SK-N-SH (cell line): ENCODE results near the gene XKR8. TPM values are rescaled to one million over a fixed set of nuclear protein-coding genes. Genes with fewer than 3 reads are reported as not detected.

Experiments used
- CTCF ChIA-PET: fragments of 300-600, 350-600 bp; formaldehyde crosslinking; extraction: SDS; loops from one replicate; lab custom pipeline; 2021; lab: Yijun Ruan, JAX
- POLR2A ChIA-PET: fragments of 350-600 bp; sonication (Branson Sonifier 250); formaldehyde crosslinking; extraction: SDS; loops from one replicate; lab custom pipeline; 2020; ENCODE audit warnings: antibody characterized with exemption, inconsistent platforms; lab: Yijun Ruan, JAX
- DNase-seq: peaks from one replicate; pipeline ENCODE4 v3.0.0; 2012
- H2AFZ ChIP-seq: fragments of 200-600 bp; sonication (generic); 2 replicates; pipeline ENCODE4 v1.8.1; 2016; ENCODE audit warnings: antibody characterized with exemption, mild to moderate bottlenecking, low read depth
- H3F3A ChIP-seq: fragments of 200-600 bp; sonication (generic); replicated peaks from 2 replicates; pipeline ENCODE3; 2016; ENCODE audit warnings: antibody characterized with exemption, mild to moderate bottlenecking; ENCODE audit not compliant: insufficient read depth
- H3K27ac ChIP-seq, 2 experiments: fragments of 200-500 bp in 1 of 2; fragments of 200-600 bp in 1 of 2; sonication (Bioruptor generic) in 1 of 2; sonication (generic), shearing (Covaris generic) in 1 of 2; 2 replicates each; pipeline versions ENCODE4 v1.5.1 to v1.6.1; 2014 to 2016; ENCODE audit warnings: low read depth in 2 of 2, inconsistent platforms in 1 of 2, low read length in 1 of 2, mild to moderate bottlenecking in 1 of 2, mixed read lengths in 1 of 2
- H3K27me3 ChIP-seq: fragments of 200-600 bp; sonication (generic), shearing (Covaris generic); 2 replicates; pipeline ENCODE4 v1.6.1; 2016; ENCODE audit warnings: mixed run types; ENCODE audit not compliant: insufficient read depth
- H3K36me3 ChIP-seq, 2 experiments: fragments of 200-500 bp in 1 of 2; fragments of 200-600 bp in 1 of 2; sonication (Bioruptor generic) in 1 of 2; sonication (generic) in 1 of 2; replicated peaks in 1 of 2; 2 replicates each; pipeline versions ENCODE3 to v1.5.1; 2014 to 2016; ENCODE audit warnings: low read length in 1 of 2, mild to moderate bottlenecking in 1 of 2; ENCODE audit not compliant: insufficient read depth in 2 of 2, control insufficient read depth in 1 of 2
- H3K4me1 ChIP-seq, 2 experiments: fragments of 200-500 bp in 1 of 2; fragments of 200-600 bp in 1 of 2; sonication (Bioruptor generic) in 1 of 2; sonication (generic), shearing (Covaris generic) in 1 of 2; 2 replicates each; pipeline versions ENCODE4 v1.5.1 to v1.6.1; 2014 to 2016; ENCODE audit warnings: low read depth in 1 of 2, low read length in 1 of 2, mixed run types in 1 of 2; ENCODE audit not compliant: insufficient read depth in 2 of 2, control insufficient read depth in 1 of 2
- H3K4me2 ChIP-seq: fragments of 200-600 bp; sonication (generic), shearing (Covaris generic); 2 replicates; pipeline ENCODE4 v1.6.1; 2017; ENCODE audit warnings: mixed run types
- H3K4me3 ChIP-seq, 2 experiments: fragments of 200-500 bp in 1 of 2; fragments of 200-600 bp in 1 of 2; sonication (Bioruptor generic) in 1 of 2; sonication (generic), shearing (Covaris generic) in 1 of 2; 2 replicates each; pipeline versions ENCODE4 v1.5.1 to v1.8.1; 2014 to 2016; ENCODE audit warnings: low read depth in 2 of 2, inconsistent platforms in 1 of 2, low read length in 1 of 2, mild to moderate bottlenecking in 1 of 2, mixed read lengths in 1 of 2, moderate library complexity in 1 of 2
- H3K79me2 ChIP-seq: fragments of 200-600 bp; sonication (generic); 2 replicates; pipeline ENCODE4 v1.8.1; 2017; ENCODE audit warnings: mild to moderate bottlenecking; ENCODE audit not compliant: insufficient read depth
- H3K9ac ChIP-seq: fragments of 200-600 bp; sonication (generic); 2 replicates; pipeline ENCODE4 v1.6.1; 2017; ENCODE audit warnings: mixed run types
- H3K9me2 ChIP-seq: fragments of 200-600 bp; sonication (generic); 2 replicates; pipeline ENCODE4 v1.6.1; 2017; ENCODE audit warnings: mixed run types
- H3K9me3 ChIP-seq: fragments of 200-600 bp; sonication (generic); 2 replicates; pipeline ENCODE4 v1.6.1; 2017; ENCODE audit warnings: mixed run types, mild to moderate bottlenecking, moderate library complexity
- H4K20me1 ChIP-seq: fragments of 200-600 bp; sonication (generic); 2 replicates; pipeline ENCODE4 v1.6.1; 2017; ENCODE audit warnings: mild to moderate bottlenecking, mixed run types; ENCODE audit not compliant: insufficient read depth
- EP300 ChIP-seq, 2 experiments: IDR thresholded peaks; 2 replicates each; pipeline versions ENCODE4 v1.4.0 to v1.6.1; 2012; ENCODE audit warnings: borderline replicate concordance in 1 of 2, low read depth in 1 of 2, low read length in 1 of 2
- EZH2phosphoT487 ChIP-seq: fragments of 200-600 bp; sonication (generic); IDR thresholded peaks from 2 replicates; pipeline ENCODE4 v1.6.1; 2017; ENCODE audit warnings: low read depth, mixed run types, mild to moderate bottlenecking, antibody characterized with exemption, moderate library complexity, borderline replicate concordance
- FOXM1 ChIP-seq: IDR thresholded peaks from 2 replicates; pipeline ENCODE4 v1.4.0; 2012; ENCODE audit warnings: low read depth, mild to moderate bottlenecking
- GABPA ChIP-seq: IDR thresholded peaks from 2 replicates; pipeline ENCODE4 v1.4.0; 2012; ENCODE audit warnings: low read depth, mild to moderate bottlenecking
- GATA2 ChIP-seq: sonication (generic); formaldehyde crosslinking; IDR thresholded peaks from 2 replicates; pipeline ENCODE4 v1.5.0; 2020; ENCODE audit warnings: mild to moderate bottlenecking, missing genetic modification reagents
- JUND ChIP-seq: IDR thresholded peaks from 2 replicates; pipeline ENCODE4 v1.4.0; 2012
- NFIC ChIP-seq: IDR thresholded peaks from 2 replicates; pipeline ENCODE4 v1.4.0; 2012; ENCODE audit warnings: borderline replicate concordance
- NRF1 ChIP-seq: IDR thresholded peaks from 2 replicates; pipeline ENCODE4 v1.6.1; 2012; ENCODE audit warnings: low read depth, mild to moderate bottlenecking, low read length
- POLR2AphosphoS5 ChIP-seq: IDR thresholded peaks from 2 replicates; pipeline ENCODE4 v1.6.1; 2012; ENCODE audit warnings: low read depth, low read length
- RCOR1 ChIP-seq: fragments of 150-350 bp; IDR thresholded peaks from 2 replicates; pipeline ENCODE4 v1.6.1; 2017; ENCODE audit warnings: antibody characterized with exemption, low read length
- WGBS: methylation state at CpG from one replicate; pipeline ENCODE4 v1.1.6; 2017; ENCODE audit warnings: low lambda C conversion rate; 5-methylcytosine and 5-hydroxymethylcytosine counted together
- polyA plus RNA-seq, 3 experiments: library from polyadenylated mRNA; depleted of rRNA; stranded (reverse); fragments of >200 nt; gene quantifications; 2 replicates each; pipeline ENCODE4 v1.2.3, GENCODE V29; 2012
- TF ChIP-seq, protein P1 (sequence below): IDR thresholded peaks from 2 replicates; pipeline ENCODE4 v1.4.0; 2012; ENCODE audit warnings: low read depth, borderline replicate concordance
- TF ChIP-seq, protein P2 (sequence below): fragments of 150-350 bp; IDR thresholded peaks from 2 replicates; pipeline ENCODE4 v1.6.1; 2017; ENCODE audit warnings: antibody characterized with exemption, low read length, low read depth, borderline replicate concordance
- TF ChIP-seq, protein P3 (sequence below): IDR thresholded peaks from 2 replicates; pipeline ENCODE4 v1.6.1; 2012; ENCODE audit warnings: mild to moderate bottlenecking, low read depth, low read length, moderate library complexity
- TF ChIP-seq, protein P4 (sequence below): fragments of 200-600 bp; sonication (generic); IDR thresholded peaks from 2 replicates; pipeline ENCODE4 v1.6.1; 2017; ENCODE audit warnings: antibody characterized with exemption, mild to moderate bottlenecking, moderate library complexity

Gene XKR8
- polyA plus RNA-seq, 1 of the 3 experiments (the other 2 are of a cell fraction), result 0.02 TPM

DNA sequence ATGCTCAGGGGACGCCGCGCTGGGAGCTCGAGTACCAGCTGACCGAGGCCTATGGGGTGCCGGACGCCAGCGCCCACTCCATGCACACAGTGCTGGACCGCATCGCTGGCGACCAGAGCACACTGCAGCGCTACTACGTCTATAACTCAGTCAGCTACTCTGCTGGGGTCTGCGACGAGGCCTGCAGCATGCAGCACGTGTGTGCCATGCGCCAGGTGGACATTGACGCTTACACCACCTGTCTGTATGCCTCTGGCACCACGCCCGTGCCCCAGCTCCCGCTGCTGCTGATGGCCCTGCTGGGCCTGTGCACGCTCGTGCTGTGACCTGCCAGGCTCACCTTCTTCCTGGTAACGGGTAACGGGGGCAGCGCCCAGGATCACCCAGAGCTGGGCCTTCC is 1.3 kb upstream of the XKR8 start:
- H3K36me3 ChIP-seq, result no peaks in the 10 kb centered on the region
- H4K20me1 ChIP-seq, result no peaks in the 10 kb centered on the region
- TF ChIP-seq POLR2AphosphoS5, result no peak
- TF ChIP-seq NFIC, result no peak
- no peak for TF ChIP-seq GABPA
- TF ChIP-seq, protein P1, sequence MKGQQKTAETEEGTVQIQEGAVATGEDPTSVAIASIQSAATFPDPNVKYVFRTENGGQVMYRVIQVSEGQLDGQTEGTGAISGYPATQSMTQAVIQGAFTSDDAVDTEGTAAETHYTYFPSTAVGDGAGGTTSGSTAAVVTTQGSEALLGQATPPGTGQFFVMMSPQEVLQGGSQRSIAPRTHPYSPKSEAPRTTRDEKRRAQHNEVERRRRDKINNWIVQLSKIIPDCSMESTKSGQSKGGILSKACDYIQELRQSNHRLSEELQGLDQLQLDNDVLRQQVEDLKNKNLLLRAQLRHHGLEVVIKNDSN, result no peak
- no peak for TF ChIP-seq RCOR1
- TF ChIP-seq, protein P2, sequence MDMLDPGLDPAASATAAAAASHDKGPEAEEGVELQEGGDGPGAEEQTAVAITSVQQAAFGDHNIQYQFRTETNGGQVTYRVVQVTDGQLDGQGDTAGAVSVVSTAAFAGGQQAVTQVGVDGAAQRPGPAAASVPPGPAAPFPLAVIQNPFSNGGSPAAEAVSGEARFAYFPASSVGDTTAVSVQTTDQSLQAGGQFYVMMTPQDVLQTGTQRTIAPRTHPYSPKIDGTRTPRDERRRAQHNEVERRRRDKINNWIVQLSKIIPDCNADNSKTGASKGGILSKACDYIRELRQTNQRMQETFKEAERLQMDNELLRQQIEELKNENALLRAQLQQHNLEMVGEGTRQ, result no peak
- no peak for TF ChIP-seq NRF1
- TF ChIP-seq EZH2phosphoT487, result no peak
- no peak for TF ChIP-seq EP300 (IDR thresholded peaks at IDR 0.05; ENCODE audit: borderline replicate concordance in 1 of 2, low read depth in 1 of 2, low read length in 1 of 2)
- no peaks in the 10 kb centered on the region for H3F3A ChIP-seq
- H3K27ac ChIP-seq, result no peak overlapping the region
- 93% methylated on average over 15 of the region's 26 CpGs for WGBS
- DNase-seq, result no peak
- ChIA-PET POLR2A (no interaction called here), CTCF (interaction anchor here (0.8 kb wide), 1 partner anchor 22 kb away, joined by 3 read pairs; no protein-coding TSS in a partner anchor)
- no peak overlapping the region for H3K4me2 ChIP-seq
- H3K79me2 ChIP-seq, result no peaks in the 10 kb centered on the region
- H2AFZ ChIP-seq, result no peak overlapping the region
- no peaks in the 10 kb centered on the region for H3K9me2 ChIP-seq
- no peak overlapping the region for H3K4me3 ChIP-seq
- no peaks in the 10 kb centered on the region for H3K27me3 ChIP-seq
- H3K9me3 ChIP-seq, result no peaks in the 10 kb centered on the region
- H3K4me1 ChIP-seq, result no peaks in the 10 kb centered on the region; a peak in 1 of 4 replicates
- no peak overlapping the region for H3K9ac ChIP-seq

DNA sequence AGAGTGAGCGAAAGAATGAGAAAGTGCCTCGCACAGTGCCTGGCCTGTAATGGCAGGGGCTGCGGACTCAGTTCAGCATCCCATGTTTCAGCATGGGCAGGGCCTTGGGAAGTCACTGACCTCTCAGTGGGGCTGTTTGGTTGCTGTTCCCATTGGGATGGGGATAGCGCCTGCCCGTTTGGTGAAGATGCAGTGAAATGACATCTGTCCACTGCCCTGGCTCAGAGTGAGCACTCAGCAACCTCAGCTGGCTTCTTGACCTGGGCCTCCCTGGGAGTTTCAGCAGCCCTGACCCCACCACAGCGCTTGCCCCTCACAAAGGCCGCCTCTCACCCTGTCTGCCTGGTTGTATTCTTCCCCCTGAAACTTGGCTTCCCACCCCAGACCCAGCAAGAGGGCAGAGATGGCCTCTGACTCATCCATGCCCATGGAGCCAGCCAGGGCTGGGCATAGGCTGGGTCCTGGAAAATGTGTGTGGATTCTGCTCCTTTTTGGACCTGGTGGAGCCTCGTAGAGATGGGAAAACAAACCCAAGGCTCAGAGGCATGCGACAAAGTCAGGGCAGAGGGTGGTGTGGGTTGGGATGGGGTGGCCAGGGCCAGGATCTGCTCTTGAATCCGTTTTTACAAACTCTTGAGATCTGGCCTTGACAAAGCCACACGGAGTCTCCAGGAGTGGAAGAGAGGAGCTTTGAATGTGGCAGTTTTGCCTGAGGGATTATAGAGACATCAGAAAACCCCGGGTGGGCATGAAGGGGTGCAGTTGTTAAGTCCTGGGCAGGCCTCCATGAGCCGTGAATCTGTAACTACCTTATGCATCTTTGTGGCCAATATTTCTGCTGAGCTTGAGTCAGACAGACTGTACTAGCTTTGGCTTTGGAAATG is 1.2 kb downstream of the XKR8 start:
- H3K9ac ChIP-seq, result no peak overlapping the region
- CTCF ChIA-PET, result interaction anchor here (0.8 to 1.0 kb wide), 2 partner anchors 20 to 103 kb away, joined by 3 read pairs; no protein-coding TSS in a partner anchor
- H3K27me3 ChIP-seq, result no peaks in the 10 kb centered on the region
- no peaks in the 10 kb centered on the region for H3K36me3 ChIP-seq
- no peaks in the 10 kb centered on the region for H3K9me2 ChIP-seq
- whole genome bisulfite sequencing, result 70% methylated on average over 9 of the region's 13 CpGs
- H3K79me2 ChIP-seq, result no peaks in the 10 kb centered on the region
- H3K9me3 ChIP-seq, result no peaks in the 10 kb centered on the region
- DNase-seq, result no peak
- no peak overlapping the region for H2AFZ ChIP-seq
- no peak for TF ChIP-seq JUND
- no peak for TF ChIP-seq FOXM1
- TF ChIP-seq, protein P3, sequence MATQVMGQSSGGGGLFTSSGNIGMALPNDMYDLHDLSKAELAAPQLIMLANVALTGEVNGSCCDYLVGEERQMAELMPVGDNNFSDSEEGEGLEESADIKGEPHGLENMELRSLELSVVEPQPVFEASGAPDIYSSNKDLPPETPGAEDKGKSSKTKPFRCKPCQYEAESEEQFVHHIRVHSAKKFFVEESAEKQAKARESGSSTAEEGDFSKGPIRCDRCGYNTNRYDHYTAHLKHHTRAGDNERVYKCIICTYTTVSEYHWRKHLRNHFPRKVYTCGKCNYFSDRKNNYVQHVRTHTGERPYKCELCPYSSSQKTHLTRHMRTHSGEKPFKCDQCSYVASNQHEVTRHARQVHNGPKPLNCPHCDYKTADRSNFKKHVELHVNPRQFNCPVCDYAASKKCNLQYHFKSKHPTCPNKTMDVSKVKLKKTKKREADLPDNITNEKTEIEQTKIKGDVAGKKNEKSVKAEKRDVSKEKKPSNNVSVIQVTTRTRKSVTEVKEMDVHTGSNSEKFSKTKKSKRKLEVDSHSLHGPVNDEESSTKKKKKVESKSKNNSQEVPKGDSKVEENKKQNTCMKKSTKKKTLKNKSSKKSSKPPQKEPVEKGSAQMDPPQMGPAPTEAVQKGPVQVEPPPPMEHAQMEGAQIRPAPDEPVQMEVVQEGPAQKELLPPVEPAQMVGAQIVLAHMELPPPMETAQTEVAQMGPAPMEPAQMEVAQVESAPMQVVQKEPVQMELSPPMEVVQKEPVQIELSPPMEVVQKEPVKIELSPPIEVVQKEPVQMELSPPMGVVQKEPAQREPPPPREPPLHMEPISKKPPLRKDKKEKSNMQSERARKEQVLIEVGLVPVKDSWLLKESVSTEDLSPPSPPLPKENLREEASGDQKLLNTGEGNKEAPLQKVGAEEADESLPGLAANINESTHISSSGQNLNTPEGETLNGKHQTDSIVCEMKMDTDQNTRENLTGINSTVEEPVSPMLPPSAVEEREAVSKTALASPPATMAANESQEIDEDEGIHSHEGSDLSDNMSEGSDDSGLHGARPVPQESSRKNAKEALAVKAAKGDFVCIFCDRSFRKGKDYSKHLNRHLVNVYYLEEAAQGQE, result no peak
- TF ChIP-seq GATA2, result no peak
- TF ChIP-seq, protein P4, sequence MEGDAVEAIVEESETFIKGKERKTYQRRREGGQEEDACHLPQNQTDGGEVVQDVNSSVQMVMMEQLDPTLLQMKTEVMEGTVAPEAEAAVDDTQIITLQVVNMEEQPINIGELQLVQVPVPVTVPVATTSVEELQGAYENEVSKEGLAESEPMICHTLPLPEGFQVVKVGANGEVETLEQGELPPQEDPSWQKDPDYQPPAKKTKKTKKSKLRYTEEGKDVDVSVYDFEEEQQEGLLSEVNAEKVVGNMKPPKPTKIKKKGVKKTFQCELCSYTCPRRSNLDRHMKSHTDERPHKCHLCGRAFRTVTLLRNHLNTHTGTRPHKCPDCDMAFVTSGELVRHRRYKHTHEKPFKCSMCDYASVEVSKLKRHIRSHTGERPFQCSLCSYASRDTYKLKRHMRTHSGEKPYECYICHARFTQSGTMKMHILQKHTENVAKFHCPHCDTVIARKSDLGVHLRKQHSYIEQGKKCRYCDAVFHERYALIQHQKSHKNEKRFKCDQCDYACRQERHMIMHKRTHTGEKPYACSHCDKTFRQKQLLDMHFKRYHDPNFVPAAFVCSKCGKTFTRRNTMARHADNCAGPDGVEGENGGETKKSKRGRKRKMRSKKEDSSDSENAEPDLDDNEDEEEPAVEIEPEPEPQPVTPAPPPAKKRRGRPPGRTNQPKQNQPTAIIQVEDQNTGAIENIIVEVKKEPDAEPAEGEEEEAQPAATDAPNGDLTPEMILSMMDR, result no peak
- H4K20me1 ChIP-seq, result no peaks in the 10 kb centered on the region
- no peaks in the 10 kb centered on the region; a peak in 1 of 4 replicates for H3K4me1 ChIP-seq
- H3K4me2 ChIP-seq, result no peak overlapping the region
- no peak overlapping the region for H3K4me3 ChIP-seq
- H3F3A ChIP-seq, result no peaks in the 10 kb centered on the region
- POLR2A ChIA-PET, result no interaction called here
- no peak overlapping the region for H3K27ac ChIP-seq
